ENCODE data around the gene KAT8.
"Not testable (repeated sequence)": the region's sequence is repeated elsewhere in the genome, so short reads cannot be mapped to it uniquely, and the experiment has no call there.

KAT8 gene

DNA sequence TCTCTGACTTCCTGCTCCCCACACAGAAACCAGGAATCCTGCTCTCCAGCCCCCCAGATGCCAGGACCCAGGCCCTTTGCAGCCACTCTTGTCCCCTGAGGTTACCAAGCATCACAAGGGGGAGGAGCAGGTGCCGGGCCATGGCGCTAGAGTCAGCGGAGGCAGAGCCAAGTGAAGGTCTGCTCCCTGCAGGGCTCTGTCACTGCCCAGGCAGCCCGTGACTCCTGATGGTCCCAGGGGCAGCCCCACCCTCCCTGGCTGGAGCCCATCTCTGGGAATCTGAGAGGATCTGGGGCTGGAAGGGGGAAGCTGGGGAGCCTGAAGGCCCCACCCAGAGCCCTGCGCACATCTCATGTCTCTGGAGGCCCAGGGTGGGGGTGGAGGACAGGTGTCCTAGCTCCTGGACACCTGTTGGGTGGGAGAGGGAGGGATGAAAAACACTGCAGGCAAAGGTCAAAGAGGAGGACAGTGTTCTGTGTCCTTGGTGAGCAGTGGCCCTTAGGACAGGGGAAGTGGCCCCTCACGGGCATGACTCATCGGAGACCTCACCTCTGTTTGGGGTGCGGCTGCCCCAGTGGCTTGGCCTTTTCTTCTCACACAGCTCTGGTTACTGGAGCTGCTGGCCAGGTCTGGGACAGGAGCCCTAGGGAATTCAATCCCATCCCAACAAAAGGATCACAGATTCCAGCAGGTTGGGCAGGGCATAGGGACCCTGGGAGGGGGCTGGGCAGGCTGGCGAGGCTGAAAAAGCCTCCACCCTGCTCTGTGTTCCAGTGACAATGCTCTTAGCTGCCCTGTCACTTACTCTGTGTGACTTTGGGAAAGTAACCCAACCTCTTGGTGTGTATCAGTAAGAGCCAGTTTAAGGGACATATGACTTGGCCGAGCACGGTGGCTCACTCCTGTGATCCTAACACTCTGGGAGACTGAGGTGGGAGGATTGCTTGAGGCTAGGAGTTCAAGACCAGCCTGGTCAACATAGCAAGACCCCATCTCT lies 32.7 kb downstream of the KAT8 start, which contains the start of gene PRSS36:
PRSS36 (minus strand) TSS at position 173 of the 997 bp plus-strand sequence; CDS start at position 142, 31 bp downstream.
- DNase-seq, result no peak

DNA sequence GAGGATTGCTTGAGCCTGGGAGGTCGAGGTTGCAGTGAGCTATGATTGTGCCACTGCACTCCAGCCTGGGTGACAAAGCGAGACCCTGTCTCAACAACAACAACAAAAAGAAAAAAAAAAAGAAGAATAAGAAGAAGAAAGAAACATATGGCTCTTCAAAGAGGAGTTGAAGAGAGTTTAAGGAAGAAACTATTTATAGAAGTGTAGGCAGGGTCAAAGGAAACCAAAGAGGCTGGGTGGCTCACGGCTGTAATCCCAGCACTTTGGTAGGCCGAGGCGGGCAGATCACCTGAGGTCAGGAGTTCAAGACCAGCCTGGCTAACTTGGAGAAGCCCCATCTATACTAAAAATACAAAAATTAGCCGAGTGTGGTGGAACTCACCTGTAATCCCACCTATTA lies 33.5 kb downstream of the KAT8 start:
- not testable (repeated sequence) for DNase-seq

DNA sequence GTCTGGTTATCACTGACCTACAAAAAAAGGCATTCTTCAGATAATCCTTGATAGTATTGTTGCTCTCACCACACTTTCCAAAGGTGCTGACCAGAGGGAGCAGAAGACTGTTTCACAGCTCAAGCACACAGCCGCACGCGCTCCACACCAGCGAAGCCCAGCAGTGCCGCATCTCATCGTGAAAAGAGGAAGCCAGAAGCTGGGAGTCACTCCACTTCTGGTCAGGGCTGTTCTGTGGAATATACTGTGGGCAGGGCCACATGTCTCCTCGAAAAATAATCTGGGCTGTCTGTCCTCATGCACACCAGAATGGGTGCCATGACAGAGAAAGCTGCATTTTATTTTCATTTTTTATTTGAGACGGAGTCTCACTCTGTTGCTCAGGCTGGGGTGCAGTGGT lies 39.7 kb downstream of the KAT8 start:
- DNase-seq, result no peak

DNA sequence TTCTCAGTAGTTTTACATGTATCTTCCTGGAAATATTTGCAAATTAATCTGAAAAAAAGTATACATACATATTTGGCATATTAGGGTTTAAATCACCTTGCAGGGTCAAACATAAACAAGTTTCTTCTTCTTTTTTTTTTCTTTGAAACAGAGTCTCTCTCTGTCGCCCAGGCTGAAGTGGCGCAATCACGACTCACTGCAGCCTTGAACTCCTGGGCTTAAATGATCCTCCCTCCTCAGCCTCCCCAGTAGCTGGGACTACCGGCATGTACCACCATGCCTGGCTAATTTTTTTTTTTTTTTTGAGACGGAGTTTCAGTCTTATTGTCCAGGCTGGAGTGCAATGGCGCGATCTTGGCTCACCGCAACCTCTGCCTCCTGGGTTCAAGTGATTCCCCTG lies 49.9 kb downstream of the KAT8 start:
- DNase-seq, result no peak

DNA sequence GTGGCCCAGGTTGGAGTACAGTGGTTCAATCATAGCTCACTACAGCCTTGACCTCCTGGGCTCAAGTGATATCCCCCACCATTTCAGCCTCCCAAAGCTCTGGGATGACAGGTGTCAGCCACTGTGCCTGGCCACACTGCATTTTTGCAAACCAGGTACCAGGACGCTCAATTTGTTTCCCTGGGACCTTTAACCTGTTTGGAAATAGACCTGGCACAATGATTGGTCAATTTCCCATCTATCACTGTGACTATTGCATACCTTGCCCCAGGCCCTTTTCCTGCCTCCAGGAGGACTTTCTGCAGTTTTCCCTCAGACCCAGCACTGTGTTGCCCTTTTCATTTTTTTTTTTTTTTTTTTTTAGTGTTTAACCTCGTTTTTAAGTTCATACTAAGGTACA lies 51.4 kb downstream of the KAT8 start:
- DNase-seq, result no peak

DNA sequence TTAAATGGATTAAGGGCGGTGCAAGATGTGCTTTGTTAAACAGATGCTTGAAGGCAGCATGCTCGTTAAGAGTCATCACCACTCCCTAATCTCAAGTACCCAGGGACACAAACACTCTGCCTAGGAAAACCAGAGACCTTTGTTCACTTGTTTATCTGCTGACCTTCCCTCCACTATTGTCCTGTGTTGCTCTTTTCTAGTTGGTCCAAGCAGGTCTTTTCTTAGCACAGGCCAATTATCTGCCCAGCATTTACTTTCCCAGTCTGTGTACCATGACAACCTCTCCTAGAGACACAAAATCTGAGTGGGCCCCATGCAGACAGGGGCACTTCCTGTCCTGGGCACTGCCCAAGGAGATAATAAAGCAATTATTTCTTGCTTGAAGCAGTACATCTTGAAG lies 52.6 kb downstream of the KAT8 start:
- not testable (repeated sequence) for DNase-seq

DNA sequence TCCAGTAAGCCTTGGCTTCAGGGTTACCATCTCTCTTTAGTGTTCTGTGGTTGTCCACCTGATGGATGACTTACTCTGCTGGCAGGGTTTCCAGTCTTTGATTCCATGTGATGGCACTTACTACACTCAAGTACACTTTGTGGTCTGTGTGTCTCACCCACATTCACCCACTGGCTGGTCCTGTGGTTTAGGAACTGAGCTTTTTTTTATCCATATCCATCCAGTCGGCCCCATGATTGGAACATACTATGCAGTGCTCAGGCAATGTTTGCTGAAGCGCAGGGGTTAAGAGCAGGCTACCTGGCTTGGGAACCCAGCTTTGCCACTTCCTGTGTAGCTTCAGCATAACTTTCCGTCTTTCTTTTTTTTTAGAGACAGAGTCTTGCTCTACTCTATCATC lies 59.7 kb downstream of the KAT8 start:
- no peak for DNase-seq

DNA sequence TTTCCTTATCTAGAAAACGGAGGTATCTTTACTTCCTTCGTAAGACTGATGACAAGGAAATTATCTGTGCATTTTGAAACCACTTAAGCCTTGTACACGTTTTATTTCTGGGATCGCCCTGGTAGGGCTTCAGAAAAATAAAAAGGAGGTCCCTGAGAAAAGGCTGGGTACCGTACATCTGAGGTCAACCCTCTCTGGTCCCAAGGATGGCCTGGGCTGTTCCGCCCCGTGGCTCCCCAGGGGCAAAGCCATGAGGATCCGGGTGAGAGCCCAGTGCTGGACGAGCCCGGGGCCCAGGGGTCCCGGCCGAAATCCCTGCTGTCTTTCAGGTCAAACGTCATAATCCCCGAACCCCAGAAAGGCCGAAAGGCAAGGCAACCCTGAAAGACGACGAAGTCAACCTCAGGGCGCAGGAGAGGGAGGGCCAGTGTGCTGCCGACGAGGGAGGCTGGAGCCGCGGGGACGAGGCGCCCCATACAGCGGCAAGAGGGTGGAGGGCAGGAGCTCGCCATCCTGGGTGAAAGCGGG lies 61.8 kb downstream of the KAT8 start:
- no peak for DNase-seq

DNA sequence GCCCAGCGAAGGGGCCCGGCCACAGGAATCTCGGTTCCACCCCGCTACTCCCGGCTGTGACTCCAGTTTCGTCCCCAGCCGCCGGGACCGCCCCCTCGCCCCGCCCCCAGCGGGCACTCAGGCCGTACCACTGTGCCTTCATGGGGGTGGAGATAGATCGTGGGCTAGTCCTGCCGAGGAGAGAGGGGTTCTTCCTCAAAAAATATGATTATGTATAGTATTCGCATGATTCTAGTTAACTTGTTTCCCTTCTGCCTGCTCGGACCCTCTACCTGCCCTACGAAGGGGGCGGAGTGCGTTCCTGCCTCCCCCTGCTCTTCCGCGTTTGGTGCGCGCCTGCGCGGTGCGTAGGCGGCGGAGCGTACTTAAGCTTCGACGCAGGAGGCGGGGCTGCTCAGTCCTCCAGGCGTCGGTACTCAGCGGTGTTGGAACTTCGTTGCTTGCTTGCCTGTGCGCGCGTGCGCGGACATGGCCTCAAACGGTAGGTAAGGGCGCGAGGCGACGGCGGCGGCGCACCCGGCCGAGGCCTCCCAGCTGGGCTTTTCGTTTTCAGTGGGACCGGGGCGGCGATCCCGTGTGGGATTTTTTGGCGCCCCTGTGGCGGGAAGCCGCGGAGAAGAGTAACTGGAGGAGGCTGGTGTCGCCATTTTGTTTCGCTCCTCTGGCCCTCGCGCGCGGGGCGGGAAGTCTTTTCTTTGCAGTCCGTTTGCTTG lies 62.4 kb downstream of the KAT8 start, which contains the start of gene FUS:
FUS (plus strand) TSS at position 393 of the 713 bp plus-strand sequence; CDS start at position 469, 76 bp downstream.
- peak; percentile 59 for DNase-seq

Data from NCI-H1436 treated with DMSO at 0.1 percent for 48 hours (cell line).